Measurements from ENCODE around the gene MCF2L. TPM values are rescaled to one million over a fixed set of nuclear protein-coding genes. Genes with fewer than 3 reads are reported as not detected.

MCF2L gene
- total and polyA plus RNA-seq, 12 donors: 29.6 to 99.8 (median 45.3) TPM

DNA sequence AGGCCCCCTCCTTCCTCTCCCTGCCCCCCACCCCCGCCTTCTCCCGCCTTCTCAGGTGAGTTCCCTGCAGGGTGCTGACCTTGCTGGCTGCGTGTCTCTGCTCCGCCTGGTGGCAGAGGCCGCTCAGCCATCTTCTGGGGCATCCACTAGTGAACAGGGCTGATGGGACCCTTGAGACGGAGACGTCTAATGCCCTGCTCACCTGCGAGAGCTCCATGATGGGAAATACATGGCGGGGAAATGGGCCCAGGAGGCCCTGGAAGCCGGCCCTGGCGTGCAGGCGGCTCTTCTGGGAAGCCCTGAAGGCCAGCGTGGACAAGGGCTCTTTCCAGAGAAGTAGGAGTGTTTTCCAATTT, 121.4 kb downstream of the MCF2L start:
- no peaks in the 10 kb centered on the region for H3K27me3 ChIP-seq
- no peak overlapping the region for H3K4me3 ChIP-seq
- peaks cover 0 to 72% (median 4%) of the 10 kb centered on the region in 9 donors for H3K36me3 ChIP-seq
- TF ChIP-seq, protein P1, sequence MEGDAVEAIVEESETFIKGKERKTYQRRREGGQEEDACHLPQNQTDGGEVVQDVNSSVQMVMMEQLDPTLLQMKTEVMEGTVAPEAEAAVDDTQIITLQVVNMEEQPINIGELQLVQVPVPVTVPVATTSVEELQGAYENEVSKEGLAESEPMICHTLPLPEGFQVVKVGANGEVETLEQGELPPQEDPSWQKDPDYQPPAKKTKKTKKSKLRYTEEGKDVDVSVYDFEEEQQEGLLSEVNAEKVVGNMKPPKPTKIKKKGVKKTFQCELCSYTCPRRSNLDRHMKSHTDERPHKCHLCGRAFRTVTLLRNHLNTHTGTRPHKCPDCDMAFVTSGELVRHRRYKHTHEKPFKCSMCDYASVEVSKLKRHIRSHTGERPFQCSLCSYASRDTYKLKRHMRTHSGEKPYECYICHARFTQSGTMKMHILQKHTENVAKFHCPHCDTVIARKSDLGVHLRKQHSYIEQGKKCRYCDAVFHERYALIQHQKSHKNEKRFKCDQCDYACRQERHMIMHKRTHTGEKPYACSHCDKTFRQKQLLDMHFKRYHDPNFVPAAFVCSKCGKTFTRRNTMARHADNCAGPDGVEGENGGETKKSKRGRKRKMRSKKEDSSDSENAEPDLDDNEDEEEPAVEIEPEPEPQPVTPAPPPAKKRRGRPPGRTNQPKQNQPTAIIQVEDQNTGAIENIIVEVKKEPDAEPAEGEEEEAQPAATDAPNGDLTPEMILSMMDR (IDR thresholded peaks at IDR 0.05): no peak
- H3K27ac ChIP-seq: no peak overlapping the region
- WGBS, 2 donors: 91% methylated on average over 13 of the region's 13 CpGs
- H3K4me1 ChIP-seq: no peaks in the 10 kb centered on the region
- no peak for ATAC-seq
- no peak for DNase-seq
- intact Hi-C loops (cut with DNase I): no loop called here
- no peaks in the 10 kb centered on the region for H3K9me3 ChIP-seq

DNA sequence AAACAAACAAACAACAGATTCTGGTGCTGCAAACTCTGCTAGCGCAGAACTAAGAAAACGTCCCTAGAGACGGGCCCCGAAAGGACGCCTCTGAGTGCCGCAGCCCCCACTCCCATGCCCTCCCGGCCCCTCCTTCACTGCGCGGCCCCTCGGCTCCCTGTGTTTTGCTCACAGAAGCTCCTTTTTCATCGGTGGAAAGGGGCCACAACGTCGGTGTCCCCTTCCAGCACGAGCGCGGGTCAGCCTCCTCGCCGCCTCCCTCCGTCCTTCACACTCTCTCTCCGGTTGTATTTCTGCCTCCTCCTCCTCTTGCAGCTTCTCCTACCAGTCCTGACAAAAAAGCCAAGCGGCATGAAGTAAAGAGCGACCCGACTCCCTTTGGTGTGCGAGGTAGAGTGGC, 121.8 kb downstream of the MCF2L start:
- intact Hi-C loops (cut with DNase I): no loop called here
- no peak overlapping the region for H3K27ac ChIP-seq
- no peaks in the 10 kb centered on the region for H3K4me1 ChIP-seq
- H3K36me3 ChIP-seq: peaks cover 0 to 75% (median 4%) of the 10 kb centered on the region in 9 donors
- H3K27me3 ChIP-seq: no peaks in the 10 kb centered on the region
- 91 to 94% methylated on average over 24 of the region's 24 CpGs for WGBS, 2 donors
- H3K9me3 ChIP-seq: no peaks in the 10 kb centered on the region
- DNase-seq (no peak), ATAC-seq (no peak)
- TF ChIP-seq, protein P1 (IDR thresholded peaks at IDR 0.05): no peak
- no peak overlapping the region for H3K4me3 ChIP-seq

DNA sequence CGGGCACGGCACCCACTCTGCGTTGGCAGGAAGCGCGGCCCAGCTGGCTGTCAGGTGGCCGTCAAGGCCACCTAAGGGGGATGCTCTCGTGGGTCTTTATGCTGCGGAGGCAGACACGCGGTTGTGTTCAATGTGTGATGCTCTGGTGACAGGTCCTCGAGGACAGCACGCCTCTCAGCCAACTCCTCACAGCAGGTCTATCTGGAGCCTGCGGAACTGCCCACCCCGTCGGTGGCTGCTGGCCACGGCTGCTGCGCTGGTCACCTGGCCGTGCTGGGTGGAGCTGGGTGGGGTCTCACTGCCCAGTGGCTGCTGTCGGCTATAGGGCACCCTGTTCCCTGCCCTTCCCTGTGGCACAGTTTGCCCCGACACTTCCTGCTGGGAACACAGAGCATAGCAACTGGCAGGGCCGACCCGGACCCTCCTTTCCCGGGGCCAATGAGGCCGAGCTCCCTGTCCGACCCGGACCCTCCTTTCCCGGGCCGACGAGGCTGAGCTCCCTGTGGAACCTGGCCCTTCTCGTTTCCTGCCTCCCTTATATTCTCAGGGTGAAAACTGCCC, 122.3 kb downstream of the MCF2L start:
- intact Hi-C loops (cut with DNase I): no loop called here
- DNase-seq: no peak

DNA sequence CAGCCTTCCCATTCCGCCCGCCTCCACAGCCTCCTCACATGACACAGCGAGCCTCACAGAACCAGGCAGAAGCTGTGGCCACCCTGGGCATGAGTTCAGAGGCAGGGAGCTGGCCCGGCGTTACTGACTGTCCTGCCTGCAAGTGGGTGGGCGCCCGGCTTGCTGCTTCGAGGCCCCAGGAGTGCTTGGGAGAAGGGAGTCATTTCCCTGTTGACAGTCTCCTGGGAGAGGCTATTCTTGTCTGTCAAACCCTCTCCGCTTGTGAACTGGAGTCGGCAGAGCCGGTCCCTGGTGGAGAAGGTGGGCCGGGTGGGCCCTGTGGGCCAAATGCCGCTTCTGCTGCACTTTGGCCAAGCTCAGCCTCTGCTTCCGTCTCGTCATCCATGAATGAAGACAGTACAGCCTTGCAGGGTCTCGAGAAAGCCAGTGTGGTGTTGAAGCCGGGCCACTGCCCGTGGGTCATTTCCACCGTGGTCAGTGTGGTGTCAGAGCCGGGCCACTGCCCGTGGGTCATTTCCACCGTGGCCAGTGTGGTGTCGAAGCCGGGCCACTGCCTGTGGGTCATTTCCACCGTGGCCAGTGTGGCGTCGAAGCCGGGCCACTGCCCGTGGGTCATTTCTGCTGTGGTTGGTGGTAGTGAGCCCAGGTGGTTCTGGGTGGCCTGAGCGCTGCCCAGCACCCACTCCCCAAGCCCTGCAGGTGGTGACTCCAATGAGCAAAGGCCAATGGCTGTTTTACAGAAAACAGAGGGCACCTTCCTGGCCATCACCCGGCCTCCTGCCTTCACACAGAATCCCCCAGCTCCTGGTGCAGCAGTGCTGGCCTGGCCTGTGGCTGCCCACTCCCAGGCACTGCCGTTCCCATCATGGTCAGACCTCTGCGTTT, 123.1 kb downstream of the MCF2L start:
- Histone ChIP-seq H3K9me3 (no peaks in the 10 kb centered on the region), H3K36me3 (peaks cover 0 to 74% (median 4%) of the 10 kb centered on the region in 9 donors), H3K4me3 (no peak overlapping the region), H3K4me1 (no peaks in the 10 kb centered on the region), H3K27ac (no peak overlapping the region), H3K27me3 (peaks cover 0 to 3% (median 0%) of the 10 kb centered on the region in 7 donors)
- WGBS, 2 donors: 88 to 89% methylated on average over 33 of the region's 33 CpGs
- DNase-seq (no peak), ATAC-seq (peak in 2 of 8 donors; percentile 8 to 14)
- TF ChIP-seq, protein P1 (IDR thresholded peaks at IDR 0.05): no peak
- intact Hi-C loops (cut with DNase I): no loop called here

More for the DNA sequence above, 122.3 kb downstream of the MCF2L start:
- H3K27me3 ChIP-seq: no peaks in the 10 kb centered on the region
- WGBS, 2 donors: 85 to 86% methylated on average over 30 of the region's 30 CpGs
- peaks cover 0 to 75% (median 4%) of the 10 kb centered on the region in 9 donors for H3K36me3 ChIP-seq
- no peak for ATAC-seq
- TF ChIP-seq, protein P1 (IDR thresholded peaks at IDR 0.05): no peak
- no peaks in the 10 kb centered on the region for H3K4me1 ChIP-seq
- no peak overlapping the region for H3K27ac ChIP-seq
- no peaks in the 10 kb centered on the region for H3K9me3 ChIP-seq
- H3K4me3 ChIP-seq: no peak overlapping the region
